ENCODE data around the gene MYO18B. TPM values are rescaled to one million over a fixed set of nuclear protein-coding genes. Genes with fewer than 3 reads are reported as not detected.

The MYO18B gene
- total RNA-seq, 1 donor from 2014 or later: 1.9 TPM

GRCh38 chr22:25806579-25806978 lies 64.6 kb downstream of the MYO18B start:
- Mint-ChIP-seq H3K27me3 (peaks cover 33% of the 10 kb centered on the region), H3K36me3 (ENCODE audit: insufficient read depth) (no peaks in the 10 kb centered on the region), H3K9me3 (ENCODE audit: low read depth) (no peaks in the 10 kb centered on the region), H3K27ac (no peak overlapping the region), H3K4me3 (ENCODE audit: low read depth) (no peak overlapping the region), H3K4me1 (ENCODE audit: low read depth) (no peaks in the 10 kb centered on the region)
- TF ChIP-seq CTCF (IDR thresholded peaks at IDR 0.05; ENCODE audit: unreplicated experiment): no peak
- DNase-seq (ENCODE audit: low spot score, unreplicated experiment): no peak

DNA sequence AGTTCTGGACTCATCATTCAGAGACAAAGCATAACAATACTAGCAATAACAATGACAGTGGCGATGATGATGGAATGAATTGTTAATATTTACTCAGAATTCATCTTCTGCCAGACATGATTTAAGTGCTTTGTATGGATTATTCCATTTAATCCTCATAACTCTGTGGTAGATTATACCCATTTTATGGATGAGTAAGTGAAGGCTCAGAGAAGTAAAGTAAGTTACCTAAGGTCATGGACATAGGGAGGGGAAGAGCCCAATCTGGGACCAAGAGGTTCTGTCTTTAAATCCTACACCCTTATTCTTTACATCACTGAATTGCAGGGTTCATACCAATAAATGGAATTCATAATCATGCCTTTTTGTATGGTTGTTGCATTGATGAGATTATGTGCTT lies 72.7 kb downstream of the MYO18B start:
- no peak for TF ChIP-seq CTCF (IDR thresholded peaks at IDR 0.05; ENCODE audit: unreplicated experiment)
- no peak for DNase-seq (ENCODE audit: low spot score, unreplicated experiment)
- Mint-ChIP-seq H3K27me3 (peaks cover 54% of the 10 kb centered on the region), H3K27ac (no peak overlapping the region), H3K4me1 (ENCODE audit: low read depth) (no peaks in the 10 kb centered on the region), H3K36me3 (ENCODE audit: insufficient read depth) (no peaks in the 10 kb centered on the region), H3K9me3 (ENCODE audit: low read depth) (no peaks in the 10 kb centered on the region), H3K4me3 (ENCODE audit: low read depth) (no peak overlapping the region)

DNA sequence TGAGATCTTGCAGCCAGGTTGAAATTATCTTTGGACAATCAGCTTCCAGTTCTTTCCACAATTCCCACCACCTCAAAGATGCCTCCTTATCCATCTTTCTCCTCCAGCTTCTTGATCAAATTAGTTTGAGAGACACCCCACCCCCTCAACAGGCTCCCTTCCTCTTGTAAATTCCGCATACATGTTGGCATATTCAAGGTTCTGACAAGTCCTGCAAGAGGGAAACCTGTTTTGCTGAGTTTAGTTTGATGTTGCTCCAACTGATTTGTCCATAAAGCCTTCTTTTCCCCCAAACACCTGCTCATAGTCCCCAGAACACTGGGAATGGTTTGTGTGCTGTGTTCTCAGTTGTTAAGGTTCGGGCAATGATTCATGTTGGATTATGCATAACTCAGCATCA lies 73.6 kb downstream of the MYO18B start:
- DNase-seq (ENCODE audit: low spot score, unreplicated experiment): no peak
- Mint-ChIP-seq H3K27me3 (peaks cover 54% of the 10 kb centered on the region), H3K9me3 (ENCODE audit: low read depth) (peaks cover 3% of the 10 kb centered on the region), H3K4me3 (ENCODE audit: low read depth) (no peak overlapping the region), H3K27ac (no peak overlapping the region), H3K4me1 (ENCODE audit: low read depth) (no peaks in the 10 kb centered on the region), H3K36me3 (ENCODE audit: insufficient read depth) (no peaks in the 10 kb centered on the region)
- no peak for TF ChIP-seq CTCF (IDR thresholded peaks at IDR 0.05; ENCODE audit: unreplicated experiment)

GRCh38 chr22:25816522-25817059 lies 74.6 kb downstream of the MYO18B start:
- no peak for TF ChIP-seq CTCF (IDR thresholded peaks at IDR 0.05; ENCODE audit: unreplicated experiment)
- Mint-ChIP-seq H3K36me3 (ENCODE audit: insufficient read depth) (no peaks in the 10 kb centered on the region), H3K27ac (no peak overlapping the region), H3K4me1 (ENCODE audit: low read depth) (no peaks in the 10 kb centered on the region), H3K27me3 (peaks cover 60% of the 10 kb centered on the region), H3K4me3 (ENCODE audit: low read depth) (no peak overlapping the region), H3K9me3 (ENCODE audit: low read depth) (peaks cover 10% of the 10 kb centered on the region)
- DNase-seq (ENCODE audit: low spot score, unreplicated experiment): no peak

GRCh38 chr22:25817092-25817943 lies 75.3 kb downstream of the MYO18B start:
- peaks cover 54% of the 10 kb centered on the region for H3K27me3 Mint-ChIP-seq
- TF ChIP-seq CTCF (IDR thresholded peaks at IDR 0.05; ENCODE audit: unreplicated experiment): no peak
- H3K27ac Mint-ChIP-seq: no peak overlapping the region
- no peaks in the 10 kb centered on the region for H3K4me1 Mint-ChIP-seq (ENCODE audit: low read depth)
- H3K9me3 Mint-ChIP-seq (ENCODE audit: low read depth): peaks cover 15% of the 10 kb centered on the region
- no peak overlapping the region for H3K4me3 Mint-ChIP-seq (ENCODE audit: low read depth)
- no peaks in the 10 kb centered on the region for H3K36me3 Mint-ChIP-seq (ENCODE audit: insufficient read depth)
- no peak for DNase-seq (ENCODE audit: low spot score, unreplicated experiment)

Data from progenitor cell of endocrine pancreas (in vitro differentiated cells).